Stimulated activated CD4-positive, alpha-beta T cell treated with anti-CD3 and anti-CD28 coated beads, Interleukin-2, amount 100 ng/mL, for 4 hours (primary cell): Measurements from ENCODE around the gene ARHGEF35.
"Not testable (repeated sequence)": the region's sequence is repeated elsewhere in the genome, so short reads cannot be mapped to it uniquely, and the experiment has no call there.

Experiments used
- DNase-seq: peaks from one replicate; pipeline ENCODE4 v3.0.0-alpha.2; 2020; ENCODE audit warnings: low read depth

ARHGEF35 gene

GRCh38 chr7:144178380-144179164 is 17.1 kb downstream of the ARHGEF35 start:
- not testable (repeated sequence) for DNase-seq

- DNase-seq: no peak
Observed at GRCh38 chr7:144174613-144175012, 21.0 kb downstream of the ARHGEF35 start.

DNA sequence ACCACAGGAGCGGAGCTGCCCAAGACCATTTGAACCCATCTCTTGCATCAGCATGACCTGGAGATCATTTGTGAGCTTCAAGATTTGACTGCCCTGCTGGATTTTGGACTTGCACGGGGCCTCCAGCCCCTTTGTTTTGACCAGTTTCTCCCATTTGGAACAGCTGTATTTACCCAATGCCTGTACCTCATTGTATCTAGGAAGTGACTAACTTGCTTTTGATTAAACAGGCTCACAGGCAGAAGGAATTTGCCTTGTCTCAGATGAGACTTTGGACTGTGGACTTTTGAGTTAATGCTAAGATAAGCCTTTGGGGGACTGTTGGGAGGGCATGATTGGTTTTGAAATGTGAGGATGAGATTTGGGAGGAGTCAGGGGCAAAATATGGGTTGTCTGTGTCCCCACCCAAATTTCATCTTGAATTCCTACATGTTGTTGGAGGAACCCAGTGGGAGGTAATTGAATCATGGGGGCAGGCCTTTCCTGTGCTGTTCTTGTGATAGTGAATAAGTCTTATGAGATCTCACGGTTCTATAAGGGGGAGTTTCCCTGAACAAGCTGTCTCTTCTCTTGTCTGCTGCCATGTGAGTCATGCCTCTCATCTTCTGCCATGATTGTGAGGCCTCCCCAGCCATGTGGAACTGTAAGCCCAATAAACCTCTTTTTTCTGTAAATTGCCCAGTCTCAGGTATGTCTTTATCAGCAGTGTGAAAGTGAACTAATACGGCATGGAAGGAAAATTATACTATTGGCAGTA is 23.9 kb downstream of the ARHGEF35 start:
- not testable (repeated sequence) for DNase-seq

DNA sequence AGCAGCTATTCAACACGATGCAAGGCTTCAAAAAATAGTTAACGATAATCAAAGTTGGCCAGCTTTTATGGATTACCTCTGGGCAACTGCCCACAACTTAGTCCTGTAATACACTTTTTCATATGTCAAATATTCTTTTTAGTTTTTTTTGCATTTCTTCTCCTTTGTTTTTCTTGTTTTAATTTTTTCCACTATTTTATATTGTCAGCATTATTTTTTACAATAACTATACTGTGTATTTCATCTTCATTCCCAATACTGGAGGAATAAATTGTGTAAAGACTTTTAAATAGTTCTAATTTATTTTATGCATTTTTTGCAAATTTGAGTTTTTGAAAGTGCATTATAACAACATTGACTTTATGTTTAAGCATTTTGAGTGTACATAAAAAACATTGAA is 30.8 kb downstream of the ARHGEF35 start:
- DNase-seq: no peak

DNA sequence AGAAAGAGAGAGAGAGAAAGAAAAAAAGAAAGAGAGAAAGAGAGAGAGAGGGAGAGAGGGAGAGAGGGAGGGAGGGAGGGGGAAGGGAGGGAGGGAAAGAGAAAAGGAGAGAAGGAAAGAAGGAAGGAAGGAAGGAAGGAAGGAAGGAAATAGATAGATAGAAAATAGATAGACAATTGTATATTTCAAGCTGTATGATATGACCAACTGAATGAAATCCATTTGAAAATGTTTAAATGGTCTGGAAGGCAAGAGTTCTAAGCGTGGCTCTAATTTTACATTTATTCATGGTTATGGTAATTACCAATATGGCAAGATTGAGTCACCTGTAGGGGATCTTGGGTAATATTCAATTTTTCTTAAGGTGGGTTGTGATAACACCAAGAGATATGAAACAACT is 36.8 kb downstream of the ARHGEF35 start:
- DNase-seq: no peak

DNA sequence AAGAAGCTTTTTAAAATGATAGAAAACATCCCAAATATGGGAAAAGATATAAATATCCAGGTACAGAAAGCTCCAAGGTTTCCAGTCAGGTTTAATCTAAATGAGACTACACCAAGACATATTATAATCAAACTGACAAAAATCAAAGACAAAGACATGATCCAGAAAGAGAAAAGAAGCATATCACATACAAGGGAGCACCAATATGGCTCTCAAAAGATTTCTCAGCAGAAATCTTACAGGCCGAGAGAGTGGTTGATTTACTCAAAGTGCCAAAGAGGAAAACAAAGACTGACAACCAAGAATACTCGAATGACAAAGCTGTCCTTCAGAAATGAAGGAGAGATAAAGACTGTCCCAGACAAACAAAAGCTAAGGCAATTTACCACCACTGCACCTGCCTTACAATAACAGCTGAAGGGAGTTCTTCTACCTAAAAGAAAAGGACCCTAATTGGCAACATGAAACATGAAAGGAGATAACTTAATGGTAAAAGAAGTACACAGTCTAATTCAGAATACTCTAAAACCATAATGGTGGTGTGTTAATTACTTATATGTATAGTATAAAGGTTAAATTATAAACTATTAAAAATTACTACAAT is 47.3 kb downstream of the ARHGEF35 start:
- DNase-seq: no peak

DNA sequence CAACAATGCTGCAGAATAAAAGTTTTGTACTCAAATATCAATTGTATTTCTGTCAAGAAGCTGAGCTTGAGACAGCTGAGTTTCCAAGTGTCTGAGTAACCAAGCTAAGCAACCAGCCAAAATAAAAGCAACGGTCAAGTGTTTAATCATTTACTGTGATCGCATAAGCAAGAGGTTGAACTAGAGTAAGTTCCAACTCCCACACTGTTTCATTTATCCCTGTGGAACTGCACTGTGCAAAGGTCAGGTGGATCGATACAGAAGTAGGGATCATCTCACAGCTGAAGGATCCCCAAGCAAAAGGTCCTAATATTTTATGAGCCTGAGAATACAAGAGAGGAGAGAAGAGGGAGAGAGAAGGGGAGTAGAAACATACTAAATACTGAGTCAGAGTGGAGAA is 51.2 kb downstream of the ARHGEF35 start:
- no peak for DNase-seq

GRCh38 chr7:144142187-144142586 is 53.4 kb downstream of the ARHGEF35 start:
- DNase-seq: no peak

- no peak for DNase-seq
Observed at GRCh38 chr7:144137501-144137900, 58.1 kb downstream of the ARHGEF35 start.
